DMS79 treated with DMSO at 0.1 percent for 48 hours (cell line): ENCODE results near the gene PURA.
"Not testable (repeated sequence)": the region's sequence is repeated elsewhere in the genome, so short reads cannot be mapped to it uniquely, and the experiment has no call there.

Source experiments
- DNase-seq: peaks from one replicate; lab custom pipeline; 2025; lab: John Stamatoyannopoulos, UW

Gene PURA

GRCh38 chr5:140135127-140135526 is 21.2 kb downstream of the PURA start:
- no peak for DNase-seq

GRCh38 chr5:140136624-140137023 is 22.7 kb downstream of the PURA start:
- no peak for DNase-seq

DNA sequence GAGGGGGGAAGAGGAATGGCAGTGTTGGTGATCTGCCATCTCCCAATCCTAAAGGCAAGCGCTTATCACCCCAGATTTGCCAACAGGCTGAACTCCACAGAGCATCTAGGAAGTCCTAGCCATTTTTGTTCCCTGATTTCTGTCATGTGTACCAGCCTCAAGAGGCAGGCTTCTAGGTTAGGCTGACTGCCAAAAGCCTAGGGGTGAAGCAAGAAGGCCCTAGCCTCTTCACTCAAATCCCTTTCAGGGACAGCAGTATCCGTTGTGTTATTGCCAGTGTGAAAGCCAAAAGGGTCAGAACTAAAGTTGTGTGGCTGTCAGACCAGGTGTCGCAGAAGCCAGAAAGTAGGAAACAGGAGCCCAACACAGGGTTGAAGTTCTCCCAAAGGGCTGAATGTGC is 26.5 kb downstream of the PURA start:
- DNase-seq: no peak

- DNase-seq: no peak
Observed at GRCh38 chr5:140141241-140141640, 27.3 kb downstream of the PURA start.

GRCh38 chr5:140142246-140142645 is 28.3 kb downstream of the PURA start:
- DNase-seq: no peak

- no peak for DNase-seq
Observed at GRCh38 chr5:140142856-140143255, 28.9 kb downstream of the PURA start.

DNA sequence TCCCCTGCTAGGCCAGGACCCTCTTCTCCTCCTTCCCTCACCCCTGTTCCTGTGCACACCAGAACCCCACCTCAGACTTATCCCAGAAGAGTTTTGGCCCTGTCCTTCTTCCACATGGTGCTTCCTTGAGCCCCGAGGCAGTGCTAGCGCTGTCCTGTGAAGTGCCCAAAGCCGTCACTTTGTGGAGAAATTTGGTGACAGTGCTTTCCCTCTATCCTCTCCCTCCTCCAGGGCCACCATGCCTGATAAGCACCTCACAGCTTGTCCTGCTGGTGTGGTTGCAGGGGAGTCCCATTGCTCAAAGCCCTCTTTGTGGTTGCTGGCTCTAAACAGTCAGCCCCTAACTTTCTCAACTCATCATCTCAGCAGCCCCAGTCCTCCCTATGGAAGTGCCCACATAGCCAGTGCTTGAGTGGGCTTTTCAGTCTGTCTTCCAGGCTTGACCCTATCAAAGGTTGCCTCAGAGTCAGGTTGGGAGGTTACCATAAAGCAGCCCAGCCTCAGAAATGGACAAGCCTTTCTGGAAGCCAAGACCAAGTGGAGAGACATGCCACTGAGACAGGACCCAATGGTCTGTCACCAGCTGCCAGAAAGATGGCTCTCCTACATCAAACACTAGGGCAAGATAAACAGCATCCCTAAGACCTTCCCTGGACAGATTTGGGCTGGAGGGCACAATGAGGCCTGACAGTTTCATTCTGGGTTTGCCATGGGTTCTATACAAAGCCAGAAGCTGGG is 29.8 kb downstream of the PURA start:
- no peak for DNase-seq

- no peak for DNase-seq
Observed at GRCh38 chr5:140145256-140145655, 31.3 kb downstream of the PURA start.

DNA sequence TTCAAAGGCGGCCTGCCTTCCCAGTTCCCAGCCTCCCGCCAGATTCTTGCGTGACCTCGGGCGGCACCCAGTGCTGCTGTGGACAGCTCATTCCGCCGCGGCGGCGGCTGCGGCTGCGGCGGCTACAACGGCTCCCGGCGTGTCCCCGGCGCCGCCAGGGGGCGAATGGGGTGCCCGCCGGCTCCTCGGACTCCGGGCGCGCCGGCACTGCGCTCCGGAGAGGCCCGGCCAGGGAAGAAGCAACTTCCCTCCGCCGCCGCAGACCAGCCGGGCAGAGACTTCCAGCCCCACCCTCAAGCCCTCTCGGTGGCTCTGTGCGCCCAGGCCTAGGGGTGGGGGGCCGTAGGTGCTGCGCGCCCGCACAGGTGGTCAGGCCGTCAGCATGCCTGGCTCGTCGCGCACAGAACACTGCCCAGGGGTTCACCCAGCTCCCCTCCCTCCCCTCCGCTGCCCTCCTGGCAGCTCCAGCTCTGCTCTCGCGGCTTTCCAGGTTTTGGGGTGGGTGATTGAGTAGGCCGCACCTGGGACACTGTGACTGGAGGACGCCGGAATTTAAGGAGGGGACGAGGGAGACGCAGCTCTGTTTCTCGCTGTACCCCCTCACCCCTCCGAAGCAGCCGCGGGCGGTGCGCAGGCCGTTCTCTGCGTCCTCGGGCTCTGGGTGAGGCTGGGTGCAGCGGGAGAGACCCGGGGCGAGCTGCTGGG is 32.1 kb downstream of the PURA start:
- DNase-seq: no peak

DNA sequence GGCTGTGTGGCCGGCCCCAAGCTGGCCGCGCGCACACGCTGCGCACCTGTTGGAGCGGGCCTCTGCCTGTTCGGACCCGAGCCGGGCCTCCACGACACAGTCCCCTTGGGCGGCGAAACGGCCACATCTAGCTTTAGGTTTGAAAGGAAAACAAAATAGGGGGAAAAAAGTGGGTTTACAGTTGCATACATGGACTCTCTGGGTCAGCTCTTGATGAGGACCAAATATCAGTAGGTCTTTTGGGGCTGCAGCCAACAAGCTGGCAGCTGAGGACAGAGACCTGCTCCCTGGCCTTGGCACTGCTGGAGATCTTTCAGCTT is 32.6 kb downstream of the PURA start:
- DNase-seq: no peak

DNA sequence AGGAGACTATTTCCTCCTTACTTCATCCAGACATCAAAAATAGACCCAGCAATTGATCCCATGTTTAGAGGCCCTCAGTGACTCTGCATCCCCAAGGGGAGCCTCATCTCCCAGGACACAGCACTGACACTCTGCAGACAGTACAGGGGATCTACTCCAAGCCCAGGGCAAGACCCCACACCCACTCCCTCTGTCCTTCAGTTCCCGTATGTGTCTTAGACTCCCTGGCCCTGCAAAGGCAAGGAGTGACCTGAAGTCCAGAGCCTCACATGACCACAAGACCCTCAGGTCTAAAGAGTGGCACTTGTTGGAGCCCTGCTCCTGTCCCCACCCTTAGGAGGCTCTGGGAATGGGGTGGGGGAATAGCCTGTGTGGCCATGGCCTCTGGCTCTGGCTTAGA is 33.6 kb downstream of the PURA start:
- DNase-seq: no peak

- no peak for DNase-seq
Observed at GRCh38 chr5:140148508-140148907, 34.6 kb downstream of the PURA start.

- no peak for DNase-seq
Observed at GRCh38 chr5:140150201-140150600, 36.3 kb downstream of the PURA start.

GRCh38 chr5:140151144-140152021 is 37.5 kb downstream of the PURA start:
- DNase-seq: peak; percentile 62

DNA sequence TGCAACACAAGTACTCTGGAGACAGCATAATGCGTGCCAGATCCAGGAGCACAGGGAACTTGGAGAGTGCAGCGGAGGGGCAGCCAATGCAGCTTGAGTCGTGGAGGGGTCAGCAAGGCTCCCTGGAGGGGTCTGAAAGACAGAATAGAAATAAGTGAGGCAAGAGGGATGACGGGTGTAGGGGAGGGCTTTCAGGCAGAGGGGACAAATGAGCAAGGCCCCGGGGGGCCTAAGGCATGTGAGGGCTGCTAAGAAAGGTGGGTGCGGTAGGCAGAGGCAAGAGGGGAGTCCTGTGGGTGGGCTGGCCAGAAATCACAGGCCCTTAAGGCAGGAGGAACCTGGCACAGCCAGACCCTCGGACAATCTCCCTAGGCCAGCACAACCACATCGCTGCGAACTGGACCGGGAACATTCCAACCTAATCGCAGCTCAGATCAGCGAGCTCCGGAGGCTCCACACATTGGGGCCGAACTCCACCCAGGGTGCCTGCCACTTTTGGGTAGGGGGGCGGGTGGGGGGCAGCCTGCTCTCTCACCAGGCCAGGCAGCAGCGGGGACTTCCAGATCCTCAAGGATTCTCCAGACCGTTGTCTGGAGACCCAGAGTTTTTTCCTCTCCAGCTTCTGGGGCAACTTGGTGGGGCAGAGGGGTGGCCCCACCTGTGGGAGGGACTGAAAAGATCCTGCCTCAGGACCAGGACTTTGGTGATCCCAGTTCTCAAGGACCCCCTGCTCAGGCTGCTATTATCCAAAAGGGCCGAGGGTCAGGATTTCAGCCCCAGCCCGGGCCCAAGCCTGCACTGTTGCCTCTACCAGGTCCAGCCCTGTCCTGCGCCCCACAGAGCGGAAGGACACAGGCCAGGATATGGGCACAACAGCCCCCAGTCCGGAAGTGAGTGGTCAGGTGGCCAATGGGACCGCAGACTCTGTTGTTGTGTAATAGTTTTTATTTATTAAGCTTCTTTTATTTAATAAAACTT is 38.4 kb downstream of the PURA start:
- DNase-seq: no peak

DNA sequence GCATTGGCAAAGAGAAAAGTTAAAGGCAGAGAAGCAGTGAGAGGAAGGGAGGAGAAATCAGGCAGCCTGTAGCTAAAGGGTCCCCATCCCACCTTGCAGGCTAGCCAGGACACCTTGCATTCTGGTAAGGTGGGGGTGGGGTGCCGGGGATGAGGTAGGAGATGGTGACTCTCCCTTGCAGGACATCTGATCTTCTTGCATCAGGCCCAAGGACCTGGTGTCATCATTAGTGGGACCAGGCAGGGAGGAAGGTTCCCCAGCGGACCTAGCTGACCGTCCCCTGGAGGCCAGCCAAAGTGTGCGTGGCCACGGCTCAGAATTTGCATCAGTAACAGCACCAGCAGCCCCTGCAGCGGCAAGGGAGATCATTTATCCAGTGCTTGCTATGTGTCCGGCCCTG is 39.3 kb downstream of the PURA start:
- DNase-seq: no peak

DNA sequence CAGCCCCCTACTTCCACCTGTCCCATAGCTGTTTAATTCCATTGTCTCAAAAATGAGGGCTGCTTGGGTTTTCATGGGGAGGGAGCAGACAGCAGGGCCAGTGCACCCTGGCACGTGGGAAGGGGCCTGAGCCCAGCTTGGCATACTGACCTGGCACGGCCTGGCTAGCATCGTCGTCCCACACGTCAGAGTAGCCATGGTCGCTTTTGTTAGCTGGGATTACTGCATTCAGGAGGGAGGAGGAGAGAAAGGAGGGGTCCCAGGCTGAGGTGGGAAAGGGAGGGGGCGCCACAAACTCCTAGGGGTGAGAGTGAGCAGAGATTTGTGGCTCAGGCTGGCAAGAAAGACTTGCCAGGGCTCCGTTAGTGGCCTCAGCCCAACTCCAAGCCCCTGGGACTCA is 40.0 kb downstream of the PURA start:
- DNase-seq: no peak

DNA sequence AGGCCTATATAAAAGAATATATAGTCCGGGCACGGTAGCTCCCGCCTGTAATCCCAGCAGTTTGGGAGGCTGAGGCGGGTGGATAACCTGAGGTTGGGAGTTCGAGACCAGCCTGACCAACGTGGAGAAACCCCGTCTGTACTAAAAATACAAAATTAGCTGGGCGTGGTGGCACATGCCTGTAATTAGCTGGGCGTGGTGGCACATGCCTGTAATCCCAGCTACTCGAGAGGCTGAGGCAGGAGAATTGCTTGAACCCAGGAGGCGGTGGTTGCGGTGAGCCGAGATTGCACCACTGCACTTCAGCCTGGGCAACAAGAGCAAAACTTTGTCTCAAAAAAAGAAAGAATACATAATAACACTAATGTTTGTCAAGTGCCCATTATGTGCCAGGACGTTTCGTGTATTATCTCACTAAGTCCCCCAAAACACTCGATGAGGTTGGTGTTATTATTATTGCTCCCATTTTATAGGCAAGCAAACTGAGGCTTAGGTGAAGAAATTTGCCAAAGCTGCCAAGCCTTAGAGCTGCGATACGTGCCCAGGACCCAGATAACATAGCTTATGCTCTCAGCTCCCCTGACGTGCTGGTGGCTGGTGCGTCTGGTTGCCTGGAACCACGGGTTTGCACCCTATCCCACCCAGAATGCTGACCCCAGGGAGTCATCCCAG is 40.9 kb downstream of the PURA start:
- DNase-seq: not testable (repeated sequence)

- peak; percentile 50 for DNase-seq
Observed at GRCh38 chr5:140157032-140157781, 43.3 kb downstream of the PURA start.
